HG03442 (cell line): Measurements from ENCODE around the gene ATF3.
A peak's percentile ranks its signal among the peaks of the same experiment; 100 is the strongest.
"Not testable (repeated sequence)": the region's sequence is repeated elsewhere in the genome, so short reads cannot be mapped to it uniquely, and the experiment has no call there.

Experiments
- ATAC-seq: cut with Tn5 transposase; IDR thresholded peaks from one replicate; pipeline ENCODE4 v1.9.1; 2021; ENCODE audit warnings: mild to moderate bottlenecking, moderate library complexity; ENCODE audit not compliant: unreplicated experiment

Gene ATF3

GRCh38 chr1:212625781-212626450 is 17.4 kb downstream of the ATF3 start:
- ATAC-seq, result no peak

- no peak for ATAC-seq
Measured at GRCh38 chr1:212628046-212628445, 19.5 kb downstream of the ATF3 start.

GRCh38 chr1:212628813-212629415 is 20.4 kb downstream of the ATF3 start:
- ATAC-seq, result no peak

- no peak for ATAC-seq
Measured at GRCh38 chr1:212629450-212630157, 21.0 kb downstream of the ATF3 start.

- peak; percentile 95 for ATAC-seq
Measured at GRCh38 chr1:212630158-212630900, 21.8 kb downstream of the ATF3 start.

GRCh38 chr1:212633161-212633560 is 24.6 kb downstream of the ATF3 start:
- no peak for ATAC-seq

GRCh38 chr1:212634252-212634651 is 25.7 kb downstream of the ATF3 start:
- ATAC-seq, result no peak

- no peak for ATAC-seq
Measured at GRCh38 chr1:212635141-212635631, 26.6 kb downstream of the ATF3 start.

- no peak for ATAC-seq
Measured at GRCh38 chr1:212637902-212638301, 29.3 kb downstream of the ATF3 start.

GRCh38 chr1:212638492-212639151 is 30.1 kb downstream of the ATF3 start:
- ATAC-seq, result no peak

GRCh38 chr1:212639524-212639923 is 31.0 kb downstream of the ATF3 start:
- ATAC-seq, result not testable (repeated sequence)

GRCh38 chr1:212640223-212640878 is 31.8 kb downstream of the ATF3 start:
- ATAC-seq, result no peak

- ATAC-seq, result no peak
Measured at GRCh38 chr1:212641956-212642355, 33.4 kb downstream of the ATF3 start.

GRCh38 chr1:212643877-212644276 is 35.3 kb downstream of the ATF3 start:
- no peak for ATAC-seq

GRCh38 chr1:212644866-212645545 is 36.4 kb downstream of the ATF3 start:
- ATAC-seq, result no peak

- ATAC-seq, result no peak
Measured at GRCh38 chr1:212645546-212646543, 37.3 kb downstream of the ATF3 start.

- ATAC-seq, result no peak
Measured at GRCh38 chr1:212646588-212646987, 38.0 kb downstream of the ATF3 start.

GRCh38 chr1:212647004-212647403 is 38.4 kb downstream of the ATF3 start:
- ATAC-seq, result no peak
